ENCODE measurements around the gene UBE2I.

DNA sequence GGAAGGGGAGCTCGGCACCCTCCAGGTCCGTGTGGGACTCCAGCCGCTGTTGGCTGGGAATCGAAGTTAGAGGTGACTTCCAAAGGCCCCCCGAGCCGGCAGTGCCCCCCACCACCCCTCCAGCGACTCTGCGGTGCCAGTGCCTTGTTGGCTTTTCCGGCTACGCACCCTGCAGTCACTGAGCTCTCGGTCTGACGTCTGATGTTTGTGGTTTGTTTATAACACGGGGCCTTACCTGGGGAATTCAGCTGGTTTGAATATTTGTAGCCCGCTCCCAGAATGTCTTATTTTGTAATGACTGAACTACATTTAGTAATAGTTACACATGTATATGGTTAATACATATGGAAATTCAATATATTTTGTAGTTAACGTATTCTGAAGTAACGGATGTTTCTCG is 17.0 kb downstream of the UBE2I start:
- TF ChIP-seq, protein P1, sequence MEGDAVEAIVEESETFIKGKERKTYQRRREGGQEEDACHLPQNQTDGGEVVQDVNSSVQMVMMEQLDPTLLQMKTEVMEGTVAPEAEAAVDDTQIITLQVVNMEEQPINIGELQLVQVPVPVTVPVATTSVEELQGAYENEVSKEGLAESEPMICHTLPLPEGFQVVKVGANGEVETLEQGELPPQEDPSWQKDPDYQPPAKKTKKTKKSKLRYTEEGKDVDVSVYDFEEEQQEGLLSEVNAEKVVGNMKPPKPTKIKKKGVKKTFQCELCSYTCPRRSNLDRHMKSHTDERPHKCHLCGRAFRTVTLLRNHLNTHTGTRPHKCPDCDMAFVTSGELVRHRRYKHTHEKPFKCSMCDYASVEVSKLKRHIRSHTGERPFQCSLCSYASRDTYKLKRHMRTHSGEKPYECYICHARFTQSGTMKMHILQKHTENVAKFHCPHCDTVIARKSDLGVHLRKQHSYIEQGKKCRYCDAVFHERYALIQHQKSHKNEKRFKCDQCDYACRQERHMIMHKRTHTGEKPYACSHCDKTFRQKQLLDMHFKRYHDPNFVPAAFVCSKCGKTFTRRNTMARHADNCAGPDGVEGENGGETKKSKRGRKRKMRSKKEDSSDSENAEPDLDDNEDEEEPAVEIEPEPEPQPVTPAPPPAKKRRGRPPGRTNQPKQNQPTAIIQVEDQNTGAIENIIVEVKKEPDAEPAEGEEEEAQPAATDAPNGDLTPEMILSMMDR (conservative IDR thresholded peaks at IDR 0.05 in 1 of 2, IDR thresholded peaks at IDR 0.05 in 1 of 2; ENCODE audit: low read depth in 1 of 2, low read length in 2 of 2): no peak
- TF ChIP-seq EZH2 (IDR thresholded peaks at IDR 0.05; ENCODE audit: low read length, missing control alignments): no peak

All from fibroblast of lung (primary cell).